Dedifferentiated amniotic fluid mesenchymal stem cell (primary cell): Measurements from ENCODE around the gene PTPA.

Experiments
- DNase-seq: peaks from one replicate; pipeline ENCODE4 v3.0.0-alpha.2; 2016; ENCODE audit errors: extremely low spot score

PTPA gene

DNA sequence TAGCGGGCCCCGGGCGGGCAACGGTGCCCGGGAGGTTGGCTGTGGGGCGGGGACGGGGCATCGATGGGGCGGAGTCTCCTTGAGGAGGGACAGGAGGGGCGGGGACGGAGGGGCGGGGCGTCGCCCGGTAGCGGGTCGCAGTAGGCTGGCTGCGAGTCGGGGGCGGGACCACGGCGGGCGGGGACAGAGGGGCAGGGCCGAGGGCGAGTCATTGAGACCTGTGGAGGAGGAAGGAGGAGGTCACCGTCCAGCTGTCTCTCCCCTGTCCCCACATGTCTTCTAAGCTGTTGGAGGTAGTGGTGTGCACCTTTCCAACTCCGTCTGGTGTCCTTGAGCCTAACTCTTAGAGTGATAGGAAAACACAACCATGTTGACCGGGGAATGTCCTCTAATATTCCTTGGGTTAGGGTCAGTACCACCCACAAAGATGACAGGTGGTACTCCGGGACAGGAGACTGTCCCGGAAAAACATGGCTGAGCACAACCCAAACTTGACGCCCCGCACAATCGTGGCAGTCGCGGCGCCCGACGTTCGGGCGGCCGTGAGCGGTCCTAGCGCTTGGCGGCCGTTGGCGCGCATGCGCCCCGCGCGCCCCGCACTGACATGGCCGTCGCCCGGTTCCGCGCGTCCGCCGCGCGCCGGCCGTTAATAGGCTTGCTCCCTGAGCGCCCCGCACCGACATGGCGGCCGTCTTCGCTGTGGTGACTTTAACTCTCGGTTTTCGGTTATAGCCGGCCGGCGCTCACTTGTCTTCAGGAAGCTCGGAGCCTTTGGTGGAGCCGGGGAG, at the start of gene PTPA, which contains the start of gene CRAT:
PTPA (plus strand) TSS at position 676 of the 788 bp plus-strand sequence. CDS start 186 bp downstream, outside the sequence.
CRAT (minus strand) TSS at position 54 of the 788 bp plus-strand sequence. CDS start 284 bp downstream, outside the sequence.
- DNase-seq = peak; percentile 85

DNA sequence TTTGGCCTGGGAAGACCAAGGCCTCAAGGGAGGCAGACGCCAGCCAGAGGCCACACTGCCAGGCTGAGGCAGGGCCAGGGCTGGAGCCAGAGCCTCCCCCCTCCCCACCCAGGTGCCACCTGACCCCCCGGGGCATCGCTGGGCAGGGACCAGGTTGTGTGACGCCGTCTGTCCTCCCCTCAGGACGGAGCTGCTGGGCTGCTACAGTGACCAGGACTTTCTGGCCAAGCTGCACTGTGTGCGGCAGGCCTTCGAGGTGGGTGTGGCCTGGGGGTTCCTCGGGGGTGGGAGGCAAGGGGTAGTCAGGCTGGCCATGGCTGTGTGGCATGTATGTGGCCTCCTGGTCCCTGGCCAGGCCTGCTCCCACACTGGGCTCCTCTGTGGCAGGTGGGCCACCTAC, 48.2 kb upstream of the PTPA start:
- no peak for DNase-seq

- DNase-seq = no peak
Observed at GRCh38 chr9:129064499-129064908, 46.7 kb upstream of the PTPA start.

DNA sequence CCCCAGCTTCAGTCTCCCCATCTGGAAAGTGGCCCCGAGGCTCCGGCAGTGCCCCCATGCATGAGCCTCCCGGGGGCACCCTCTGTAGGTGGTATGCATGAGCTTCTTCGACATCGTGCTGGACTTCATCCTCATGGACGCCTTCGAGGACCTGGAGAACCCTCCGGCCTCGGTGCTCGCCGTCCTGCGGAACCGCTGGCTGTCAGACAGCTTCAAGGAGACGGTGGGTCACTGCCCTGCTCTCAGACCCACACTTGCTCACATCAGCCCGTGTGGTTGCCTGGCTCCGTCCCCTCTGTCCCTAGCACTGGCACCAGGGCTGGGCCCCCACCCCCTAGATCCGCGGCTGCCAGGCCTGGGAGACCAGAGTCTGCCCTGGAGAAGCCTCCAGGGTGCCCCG, 43.1 kb upstream of the PTPA start:
- DNase-seq = no peak

GRCh38 chr9:129068990-129069861, 42.0 kb upstream of the PTPA start:
- DNase-seq = no peak

GRCh38 chr9:129069862-129070641, 41.2 kb upstream of the PTPA start:
- DNase-seq = no peak

- no peak for DNase-seq
Observed at GRCh38 chr9:129070696-129071525, 40.3 kb upstream of the PTPA start.

DNA sequence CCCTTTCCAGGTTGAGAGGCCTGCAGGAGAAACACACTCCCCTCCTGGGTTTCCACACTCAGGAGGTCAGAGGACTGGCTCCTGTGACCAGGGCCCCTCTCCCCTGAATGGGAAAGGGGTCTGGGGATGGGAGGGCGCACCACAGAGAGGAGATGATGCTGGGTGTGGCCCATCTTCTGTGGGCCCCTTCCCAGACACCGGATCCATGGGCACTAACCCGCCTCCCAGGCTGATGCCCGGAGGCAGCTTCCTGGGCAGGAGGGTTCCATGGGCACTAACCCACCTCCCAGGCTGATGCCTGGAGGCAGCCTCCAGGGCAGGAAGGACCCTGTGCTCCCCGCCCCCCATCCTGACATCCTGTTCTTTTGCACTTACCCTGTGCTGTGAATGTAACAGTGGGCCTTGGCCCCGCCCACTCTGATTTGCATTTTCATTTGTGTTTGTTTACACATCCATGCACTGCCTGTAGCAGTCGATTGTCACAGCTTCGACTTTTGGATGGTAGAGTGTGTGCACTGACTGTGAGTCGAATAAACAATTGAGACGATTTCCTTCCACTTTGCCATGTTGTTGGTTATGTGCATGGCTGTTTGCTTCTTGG, 39.6 kb upstream of the PTPA start:
- DNase-seq = no peak

DNA sequence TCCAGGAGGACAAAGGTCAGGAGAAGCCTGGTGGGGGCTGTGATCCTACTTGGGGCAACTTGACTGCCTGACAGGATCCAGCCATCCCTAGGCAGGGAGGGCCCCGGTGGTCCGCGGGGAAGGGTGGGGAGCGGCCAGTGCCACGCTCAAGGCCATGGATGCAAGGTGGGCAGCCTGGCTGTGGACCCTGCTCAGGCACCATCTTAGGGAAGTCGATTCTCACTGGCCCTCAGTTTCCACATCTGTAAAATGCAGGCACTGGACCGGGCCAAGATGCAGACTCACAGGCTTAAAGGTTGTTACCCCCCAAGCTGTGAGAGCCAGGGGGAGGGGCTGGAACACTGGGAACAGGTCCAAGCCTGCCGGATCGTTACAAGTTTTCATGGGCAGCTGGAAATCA, 39.0 kb upstream of the PTPA start:
- no peak for DNase-seq

DNA sequence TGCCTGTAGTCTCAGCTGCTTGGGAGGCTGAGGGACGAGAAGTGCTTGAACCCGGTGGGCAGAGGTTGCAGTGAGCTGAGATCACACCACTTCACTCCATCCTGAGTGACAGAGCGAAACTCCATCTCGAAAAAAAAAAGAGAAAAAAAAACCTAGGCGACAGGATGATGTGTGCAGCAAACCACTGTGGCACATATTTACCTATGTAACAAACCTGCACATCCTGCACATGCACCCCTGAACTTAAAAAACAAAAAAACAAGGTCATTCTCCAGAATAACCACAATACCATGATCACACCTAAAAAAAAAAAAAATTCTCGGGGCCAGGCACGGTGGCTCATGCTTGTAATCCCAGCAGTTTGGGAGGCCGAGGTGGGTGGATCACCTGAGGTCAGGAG, 37.8 kb upstream of the PTPA start:
- DNase-seq = no peak

DNA sequence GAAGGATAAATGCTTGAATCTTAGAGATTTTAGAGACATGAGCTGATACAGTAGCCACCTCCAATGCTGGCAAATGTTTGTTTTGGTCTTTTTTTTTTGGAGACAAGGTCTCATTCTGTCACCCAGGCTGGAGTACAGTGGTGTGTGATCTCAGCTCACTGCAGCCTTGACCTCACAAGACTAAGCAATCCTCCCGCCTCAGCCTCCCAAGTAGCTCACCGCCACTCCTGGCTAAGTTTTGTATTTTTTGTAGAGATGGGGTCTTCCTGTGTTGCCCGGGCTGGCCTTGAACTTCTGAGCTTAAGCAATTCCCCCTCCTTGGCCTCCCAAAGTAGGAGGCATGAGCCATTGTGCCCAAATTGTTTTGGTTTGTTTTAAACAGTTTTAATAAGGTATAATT, 37.1 kb upstream of the PTPA start:
- DNase-seq = no peak

DNA sequence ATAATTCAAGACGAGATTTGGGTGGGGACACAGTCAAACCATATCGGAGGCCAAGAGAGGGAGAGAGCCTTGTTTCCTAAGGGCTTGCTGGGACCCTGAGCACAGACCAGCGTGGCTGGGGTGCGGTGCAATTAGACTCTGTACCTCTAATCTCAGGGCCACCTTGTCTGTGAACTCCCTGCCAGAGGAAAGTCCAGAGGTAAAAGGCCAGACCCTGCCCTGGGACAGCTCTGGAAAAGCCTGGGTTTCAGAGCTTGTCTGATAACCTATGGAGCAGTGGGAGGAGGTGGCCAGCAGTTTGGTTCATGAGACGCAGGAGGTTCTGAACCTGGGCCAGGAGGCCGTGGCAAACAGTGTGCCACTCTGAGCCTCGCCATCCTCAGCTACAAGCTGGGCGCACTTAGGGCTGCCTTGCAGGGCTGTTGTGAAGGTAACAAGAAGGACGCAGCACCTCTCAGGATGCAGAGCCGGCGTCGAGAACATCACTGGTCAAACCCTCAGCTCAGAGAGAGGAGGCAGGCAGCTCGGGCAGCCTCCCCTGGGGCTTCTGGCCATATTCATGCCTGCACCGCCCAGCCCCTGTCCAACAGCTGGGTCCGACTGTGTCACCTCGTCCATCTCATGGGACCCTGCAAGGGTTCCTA, 35.1 kb upstream of the PTPA start:
- no peak for DNase-seq

GRCh38 chr9:129076640-129077037, 34.6 kb upstream of the PTPA start:
- no peak for DNase-seq

GRCh38 chr9:129077236-129077635, 34.0 kb upstream of the PTPA start:
- no peak for DNase-seq

GRCh38 chr9:129078691-129079503, 32.3 kb upstream of the PTPA start:
- DNase-seq = no peak

- DNase-seq = no peak
Observed at GRCh38 chr9:129079829-129080228, 31.4 kb upstream of the PTPA start.

GRCh38 chr9:129080298-129080600, 31.0 kb upstream of the PTPA start:
- no peak for DNase-seq

GRCh38 chr9:129080601-129081387, 30.4 kb upstream of the PTPA start, which contains the start of gene DOLPP1:
Gene DOLPP1, plus strand, starts transcription at chr9:129081111. Its CDS starts 21 bp downstream, at chr9:129081132.
- DNase-seq = peak; percentile 99
